HCT116 (cell line): ENCODE data around the gene MTHFD2L. TPM values are rescaled to one million over a fixed set of nuclear protein-coding genes. Genes with fewer than 3 reads are reported as not detected.

Experiments used
- ATAC-seq: fragments of 200-7000 bp; cut with Tn5 transposase; 2 replicates; pipeline ENCODE4 v1.9.1; 2020; ENCODE audit warnings: mild to moderate bottlenecking, moderate library complexity
- BruUV-seq: library from RNA; stranded (reverse); fragments of 400-500 nt; replicated peaks from 2 replicates; lab custom pipeline; 2021; lab: Mats Ljungman, UMichigan
- CTCF ChIA-PET: fragments of 300-600 bp; sonication (Branson Sonifier 250); formaldehyde crosslinking; loops from one replicate; lab custom pipeline; 2021; ENCODE audit warnings: antibody characterized with exemption; lab: Charles Lee
- POLR2A ChIA-PET: fragments of 300-600, 350-600 bp; sonication (Branson Sonifier 250); formaldehyde crosslinking; loops from one replicate; lab custom pipeline; 2021; ENCODE audit warnings: antibody characterized with exemption; lab: Charles Lee
- RAD21 ChIA-PET, 2 experiments: fragments of 300-600 bp; sonication (Branson Sonifier 250); formaldehyde crosslinking; loops; one replicate each; lab custom pipeline; 2023; ENCODE audit warnings: low total read pairs in 2 of 2; ENCODE audit not compliant: uncharacterized antibody in 2 of 2, unreplicated experiment in 2 of 2, low non-redundant PET in 1 of 2; lab: Charles Lee
- DNase-seq: peaks from one replicate; pipeline ENCODE4 v3.0.0-alpha.2; 2010; ENCODE audit warnings: low read depth, low spot score
- H2AFZ ChIP-seq: fragments of 200-600 bp; shearing (Covaris generic), sonication (generic); 2 replicates; pipeline ENCODE4 v1.6.1; 2017; ENCODE audit warnings: low read depth, mixed run types, mixed read lengths, antibody characterized with exemption, low read length; ENCODE audit not compliant: poor library complexity, severe bottlenecking
- H3K27ac ChIP-seq: 2 replicates; pipeline ENCODE4 v1.5.1; 2012; ENCODE audit warnings: low read depth, low read length
- H3K27me3 ChIP-seq: fragments of 200-600 bp; sonication (generic); 2 replicates; pipeline ENCODE4 v1.6.1; 2016; ENCODE audit warnings: mixed run types, low read length, mixed read lengths; ENCODE audit not compliant: insufficient read depth
- H3K36me3 ChIP-seq, 2 experiments: fragments of 200-500 bp in 1 of 2; fragments of 200-600 bp in 1 of 2; sonication (Bioruptor generic) in 1 of 2; sonication (generic) in 1 of 2; 2 replicates each; pipeline versions ENCODE4 v1.5.1 to v1.6.1; 2014 to 2016; ENCODE audit warnings: low read length in 2 of 2, inconsistent platforms in 1 of 2, mixed read lengths in 1 of 2, mixed run types in 1 of 2; ENCODE audit not compliant: insufficient read depth in 2 of 2, control insufficient read depth in 1 of 2
- H3K4me1 ChIP-seq, 2 experiments: fragments of 200-600 bp in 1 of 2; sonication (generic) in 1 of 2; 2 replicates each; pipeline versions ENCODE4 v1.5.1 to v1.6.1; 2012 to 2017; ENCODE audit warnings: low read length in 2 of 2, inconsistent platforms in 1 of 2, mild to moderate bottlenecking in 1 of 2, mixed read lengths in 1 of 2, mixed run types in 1 of 2, moderate library complexity in 1 of 2; ENCODE audit not compliant: insufficient read depth in 2 of 2, control insufficient read depth in 1 of 2
- H3K4me2 ChIP-seq: fragments of 200-600 bp; sonication (generic); 2 replicates; pipeline ENCODE4 v1.6.1; 2017; ENCODE audit warnings: mixed run types, low read length, mixed read lengths
- H3K4me3 ChIP-seq, 2 experiments: fragments of 200-600 bp in 1 of 2; sonication (generic) in 1 of 2; replicated peaks in 1 of 2; 2 replicates each; pipeline ENCODE4 v1.5.1; 2011 to 2016; ENCODE audit warnings: low read length in 2 of 2, control low read depth in 1 of 2, low read depth in 1 of 2, mild to moderate bottlenecking in 1 of 2, mixed read lengths in 1 of 2, mixed run types in 1 of 2
- H3K79me2 ChIP-seq: fragments of 200-600 bp; sonication (generic); 2 replicates; pipeline ENCODE4 v1.6.1; 2017; ENCODE audit warnings: mild to moderate bottlenecking, mixed run types, low read length, moderate library complexity, mixed read lengths; ENCODE audit not compliant: insufficient read depth
- H3K9ac ChIP-seq: fragments of 200-600 bp; sonication (generic); 2 replicates; pipeline ENCODE4 v1.6.1; 2016; ENCODE audit warnings: low read length, mixed read lengths
- H3K9me2 ChIP-seq: fragments of 200-600 bp; sonication (generic), shearing (Covaris generic); 2 replicates; pipeline ENCODE4 v1.6.1; 2017; ENCODE audit warnings: mixed run types, mild to moderate bottlenecking, moderate library complexity; ENCODE audit not compliant: insufficient read depth
- H3K9me3 ChIP-seq, 2 experiments: fragments of 200-500 bp in 1 of 2; fragments of 200-600 bp in 1 of 2; sonication (Bioruptor generic) in 1 of 2; sonication (generic) in 1 of 2; 2 replicates each; pipeline ENCODE4 v1.6.1; 2014 to 2017; ENCODE audit warnings: low read length in 2 of 2, mixed read lengths in 2 of 2, inconsistent platforms in 1 of 2, low read depth in 1 of 2, mild to moderate bottlenecking in 1 of 2, mixed run types in 1 of 2, moderate library complexity in 1 of 2; ENCODE audit not compliant: control insufficient read depth in 1 of 2, insufficient read depth in 1 of 2
- H4K20me1 ChIP-seq: fragments of 200-600 bp; sonication (generic), shearing (Covaris generic); 2 replicates; pipeline ENCODE4 v1.6.1; 2017; ENCODE audit warnings: mixed run types, mild to moderate bottlenecking, moderate library complexity; ENCODE audit not compliant: insufficient read depth
- CBX3 ChIP-seq: IDR thresholded peaks from 2 replicates; pipeline ENCODE4 v1.6.1; 2012; ENCODE audit warnings: low read depth
- CEBPB ChIP-seq: IDR thresholded peaks from 2 replicates; pipeline ENCODE4 v1.6.1; 2012; ENCODE audit warnings: low read depth
- EGR1 ChIP-seq: IDR thresholded peaks from 2 replicates; pipeline ENCODE4 v1.6.1; 2012; ENCODE audit warnings: low read depth
- ELF1 ChIP-seq: IDR thresholded peaks from 2 replicates; pipeline ENCODE4 v1.6.1; 2012; ENCODE audit warnings: low read depth, borderline replicate concordance
- EZH2phosphoT487 ChIP-seq: fragments of 200-600 bp; IDR thresholded peaks from 2 replicates; pipeline ENCODE4 v1.6.1; 2018; ENCODE audit warnings: antibody characterized with exemption, borderline replicate concordance
- POLR2AphosphoS5 ChIP-seq: IDR thresholded peaks from 2 replicates; pipeline ENCODE4 v1.6.1; 2011; ENCODE audit warnings: mild to moderate bottlenecking, low read depth, low read length, moderate library complexity
- RAD21 ChIP-seq: IDR thresholded peaks from 2 replicates; pipeline ENCODE4 v1.6.1; 2012; ENCODE audit warnings: low read depth, mild to moderate bottlenecking
- SP1 ChIP-seq: IDR thresholded peaks from 2 replicates; pipeline ENCODE4 v1.6.1; 2012; ENCODE audit warnings: low read depth
- SRF ChIP-seq: IDR thresholded peaks from 2 replicates; pipeline ENCODE4 v1.6.1; 2012; ENCODE audit warnings: low read depth
- TCF7L2 ChIP-seq: IDR thresholded peaks from 2 replicates; pipeline ENCODE4 v1.7.0; 2011; ENCODE audit warnings: borderline replicate concordance, inconsistent platforms; ENCODE audit not compliant: insufficient read depth, insufficient read length; ENCODE audit errors: extremely low read depth
- YY1 ChIP-seq: IDR thresholded peaks from 2 replicates; pipeline ENCODE4 v1.6.1; 2011; ENCODE audit warnings: low read length, low read depth, moderate library complexity, mild to moderate bottlenecking; ENCODE audit not compliant: insufficient replicate concordance; ENCODE audit errors: extremely low read depth
- intact Hi-C: fragments of 100-400 bp; cut with micrococcal nuclease; formaldehyde crosslinking; loops from 2 replicates; pipeline ENCODE4 v1.10.0; 2022
- total RNA-seq: library from RNA; stranded (reverse); gene quantifications from one replicate; pipeline ENCODE4 v1.2.1, GENCODE V29; 2021; ENCODE audit not compliant: unreplicated experiment
- TF ChIP-seq, protein P1 (sequence below), 3 experiments: fragments of 200-600 bp in 1 of 3; sonication (generic) in 1 of 3; IDR thresholded peaks in 2 of 3; conservative IDR thresholded peaks in 1 of 3; 2 replicates each; pipeline ENCODE4 v1.5.1; 2012 to 2017; ENCODE audit warnings: low read depth in 2 of 3, low read length in 2 of 3, antibody characterized with exemption in 1 of 3, borderline replicate concordance in 1 of 3, control low read depth in 1 of 3, mild to moderate bottlenecking in 1 of 3, mixed read lengths in 1 of 3, mixed run types in 1 of 3, moderate library complexity in 1 of 3; ENCODE audit not compliant: insufficient read depth in 1 of 3
- TF ChIP-seq, protein P2 (sequence below): IDR thresholded peaks from 2 replicates; pipeline ENCODE4 v1.6.1; 2012

MTHFD2L gene
- total RNA-seq, 1 experiment from 2014 or later, result 15.0 TPM

DNA sequence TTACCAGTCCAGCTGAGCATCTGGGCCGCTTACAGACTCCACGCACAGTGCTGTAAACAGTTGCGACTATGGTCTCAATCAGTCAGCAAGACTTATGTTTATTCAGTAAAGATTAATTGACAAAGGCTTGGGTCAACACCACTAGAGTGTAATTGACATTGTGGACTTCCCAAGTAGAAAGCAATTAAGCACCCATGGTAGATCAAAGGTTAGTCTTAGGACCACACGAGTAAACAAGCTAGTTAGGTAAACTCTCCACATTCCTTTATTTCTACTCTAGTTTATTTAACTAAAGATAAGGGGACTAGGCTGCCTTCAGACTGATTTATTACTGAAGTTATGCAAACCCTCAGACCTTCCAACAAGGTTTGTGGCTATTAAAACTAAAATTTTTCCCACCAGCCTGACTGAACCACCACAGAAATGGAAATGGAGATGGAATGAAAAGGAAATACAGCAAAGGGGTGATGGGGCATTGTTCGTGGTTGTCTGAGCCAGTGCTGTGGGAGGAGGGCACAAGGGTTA is 44.2 kb downstream of the MTHFD2L start:
- TF ChIP-seq EZH2phosphoT487, result no peak
- TF ChIP-seq SRF, result no peak
- no peak for TF ChIP-seq TCF7L2
- TF ChIP-seq, protein P1, sequence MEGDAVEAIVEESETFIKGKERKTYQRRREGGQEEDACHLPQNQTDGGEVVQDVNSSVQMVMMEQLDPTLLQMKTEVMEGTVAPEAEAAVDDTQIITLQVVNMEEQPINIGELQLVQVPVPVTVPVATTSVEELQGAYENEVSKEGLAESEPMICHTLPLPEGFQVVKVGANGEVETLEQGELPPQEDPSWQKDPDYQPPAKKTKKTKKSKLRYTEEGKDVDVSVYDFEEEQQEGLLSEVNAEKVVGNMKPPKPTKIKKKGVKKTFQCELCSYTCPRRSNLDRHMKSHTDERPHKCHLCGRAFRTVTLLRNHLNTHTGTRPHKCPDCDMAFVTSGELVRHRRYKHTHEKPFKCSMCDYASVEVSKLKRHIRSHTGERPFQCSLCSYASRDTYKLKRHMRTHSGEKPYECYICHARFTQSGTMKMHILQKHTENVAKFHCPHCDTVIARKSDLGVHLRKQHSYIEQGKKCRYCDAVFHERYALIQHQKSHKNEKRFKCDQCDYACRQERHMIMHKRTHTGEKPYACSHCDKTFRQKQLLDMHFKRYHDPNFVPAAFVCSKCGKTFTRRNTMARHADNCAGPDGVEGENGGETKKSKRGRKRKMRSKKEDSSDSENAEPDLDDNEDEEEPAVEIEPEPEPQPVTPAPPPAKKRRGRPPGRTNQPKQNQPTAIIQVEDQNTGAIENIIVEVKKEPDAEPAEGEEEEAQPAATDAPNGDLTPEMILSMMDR (IDR thresholded peaks at IDR 0.05 in 2 of 3, conservative IDR thresholded peaks at IDR 0.05 in 1 of 3; ENCODE audit: borderline replicate concordance in 1 of 3, insufficient read depth in 1 of 3, low read depth in 2 of 3, low read length in 2 of 3), result no peak
- TF ChIP-seq POLR2AphosphoS5, result no peak
- TF ChIP-seq CEBPB, result no peak
- TF ChIP-seq EGR1, result no peak
- TF ChIP-seq ELF1, result no peak
- no peak for TF ChIP-seq SP1
- TF ChIP-seq CBX3, result no peak
- TF ChIP-seq, protein P2, sequence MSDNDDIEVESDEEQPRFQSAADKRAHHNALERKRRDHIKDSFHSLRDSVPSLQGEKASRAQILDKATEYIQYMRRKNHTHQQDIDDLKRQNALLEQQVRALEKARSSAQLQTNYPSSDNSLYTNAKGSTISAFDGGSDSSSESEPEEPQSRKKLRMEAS, result no peak
- TF ChIP-seq YY1, result no peak
- no peak for TF ChIP-seq RAD21
- POLR2A ChIA-PET, result no interaction called here
- no peaks in the 10 kb centered on the region for H4K20me1 ChIP-seq
- H3K4me1 ChIP-seq, result peaks cover 0 to 2% of the 10 kb centered on the region in 2 experiments; a peak in 1 of 4 replicates
- CTCF ChIA-PET, result interaction anchor here (0.7 to 1.4 kb wide), 2 partner anchors 27 to 1906 kb away, joined by 3 to 4 read pairs; no protein-coding TSS in a partner anchor
- no peaks in the 10 kb centered on the region for H3K27me3 ChIP-seq
- H2AFZ ChIP-seq, result no peak overlapping the region
- H3K79me2 ChIP-seq, result no peaks in the 10 kb centered on the region
- H3K36me3 ChIP-seq, result no peaks in the 10 kb centered on the region; a peak in 1 of 4 replicates
- DNase-seq, result no peak
- H3K9me3 ChIP-seq, result no peaks in the 10 kb centered on the region
- H3K4me3 ChIP-seq, result no peak overlapping the region
- H3K4me2 ChIP-seq, result no peak overlapping the region
- BruUV-seq, result no TSS peak
- H3K9me2 ChIP-seq, result no peaks in the 10 kb centered on the region
- H3K9ac ChIP-seq, result no peak overlapping the region
- intact Hi-C loops, result no loop called here
- no peak overlapping the region for H3K27ac ChIP-seq
- RAD21 ChIA-PET, result no interaction called here
- no peak for ATAC-seq
